HG02981 (cell line): ENCODE results near the gene GNAI3.

ENCODE experiments used
- ATAC-seq: cut with Tn5 transposase; IDR thresholded peaks from one replicate; pipeline ENCODE4 v1.9.1; 2021; ENCODE audit warnings: mild to moderate bottlenecking, moderate library complexity; ENCODE audit not compliant: unreplicated experiment

Gene GNAI3

GRCh38 chr1:109592916-109593315, 44.5 kb downstream of the GNAI3 start:
- ATAC-seq, result no peak

- ATAC-seq, result no peak
Observed at GRCh38 chr1:109595531-109595930, 47.1 kb downstream of the GNAI3 start.

- no peak for ATAC-seq
Observed at GRCh38 chr1:109598156-109598555, 49.7 kb downstream of the GNAI3 start.

GRCh38 chr1:109598655-109599054, 50.2 kb downstream of the GNAI3 start:
- ATAC-seq, result no peak

- no peak for ATAC-seq
Observed at GRCh38 chr1:109603229-109603628, 54.8 kb downstream of the GNAI3 start.

GRCh38 chr1:109605381-109605780, 57.0 kb downstream of the GNAI3 start:
- no peak for ATAC-seq

- ATAC-seq, result no peak
Observed at GRCh38 chr1:109609881-109610280, 61.5 kb downstream of the GNAI3 start.

GRCh38 chr1:109610609-109611307, 62.3 kb downstream of the GNAI3 start:
- no peak for ATAC-seq

GRCh38 chr1:109611308-109611990, 63.0 kb downstream of the GNAI3 start:
- no peak for ATAC-seq

- no peak for ATAC-seq
Observed at GRCh38 chr1:109613361-109614147, 65.1 kb downstream of the GNAI3 start.

- ATAC-seq, result no peak
Observed at GRCh38 chr1:109615879-109616278, 67.5 kb downstream of the GNAI3 start.

- ATAC-seq, result no peak
Observed at GRCh38 chr1:109616391-109616790, 68.0 kb downstream of the GNAI3 start.

GRCh38 chr1:109617291-109617801, 68.9 kb downstream of the GNAI3 start:
- ATAC-seq, result no peak

- ATAC-seq, result no peak
Observed at GRCh38 chr1:109618661-109619575, 70.5 kb downstream of the GNAI3 start.

GRCh38 chr1:109619576-109620400, 71.4 kb downstream of the GNAI3 start, which contains the start of the genes AMPD2 and GNAT2:
TSS of gene AMPD2 (plus strand) at chr1:109619837. CDS start at chr1:109621176, 1,339 bp downstream.
TSS of gene GNAT2 (minus strand) at chr1:109619616. CDS start at chr1:109612870, 6,746 bp downstream.
- peak; percentile 55 for ATAC-seq

- ATAC-seq, result no peak
Observed at GRCh38 chr1:109620401-109620791, 72.0 kb downstream of the GNAI3 start.

- ATAC-seq, result peak; percentile 68
Observed at GRCh38 chr1:109620841-109621286, 72.4 kb downstream of the GNAI3 start.

- ATAC-seq, result no peak
Observed at GRCh38 chr1:109621379-109622136, 73.1 kb downstream of the GNAI3 start.
